ENCODE measurements around the gene HID1.
"Not testable (repeated sequence)": the region's sequence is repeated elsewhere in the genome, so short reads cannot be mapped to it uniquely, and the experiment has no call there.

Gene HID1

DNA sequence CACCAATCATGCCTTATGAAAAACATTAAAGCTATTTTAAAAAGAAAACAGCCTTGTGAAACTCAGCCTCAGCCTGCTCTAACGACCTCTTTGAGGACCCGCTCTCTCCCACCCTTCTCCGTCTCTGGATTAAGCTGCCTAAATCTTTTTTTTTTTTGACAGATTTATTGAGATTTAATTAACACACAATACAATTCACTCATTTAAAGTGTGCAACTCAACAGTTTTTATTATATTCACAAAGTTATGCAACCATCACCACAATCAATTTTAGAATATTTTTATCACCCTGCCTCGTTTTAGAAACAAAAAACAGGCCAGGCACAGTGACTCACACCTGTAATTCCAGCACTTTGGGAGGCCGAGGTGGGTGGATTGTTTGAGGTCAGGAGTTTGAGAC is 23.3 kb upstream of the HID1 start:
- no peak for DNase-seq

DNA sequence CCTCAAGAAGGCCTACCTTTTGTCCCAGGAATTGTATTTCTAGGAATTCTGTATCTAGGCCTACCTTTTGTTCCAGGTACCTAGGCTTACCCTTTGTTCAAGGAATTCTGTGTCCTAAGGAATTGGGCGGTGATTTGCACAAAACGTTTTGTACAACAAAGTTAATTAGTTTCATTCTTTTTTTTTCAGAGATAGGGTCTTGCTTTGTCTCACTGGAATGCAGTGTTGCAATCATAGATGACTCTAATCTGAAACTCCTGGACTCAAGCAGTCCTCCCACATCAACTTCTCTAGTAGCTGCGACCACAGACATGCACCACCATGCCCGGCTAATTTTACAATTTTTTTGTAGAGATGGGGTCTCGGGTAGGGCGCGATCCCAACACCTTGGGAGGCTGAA is 21.9 kb upstream of the HID1 start:
- no peak for DNase-seq

DNA sequence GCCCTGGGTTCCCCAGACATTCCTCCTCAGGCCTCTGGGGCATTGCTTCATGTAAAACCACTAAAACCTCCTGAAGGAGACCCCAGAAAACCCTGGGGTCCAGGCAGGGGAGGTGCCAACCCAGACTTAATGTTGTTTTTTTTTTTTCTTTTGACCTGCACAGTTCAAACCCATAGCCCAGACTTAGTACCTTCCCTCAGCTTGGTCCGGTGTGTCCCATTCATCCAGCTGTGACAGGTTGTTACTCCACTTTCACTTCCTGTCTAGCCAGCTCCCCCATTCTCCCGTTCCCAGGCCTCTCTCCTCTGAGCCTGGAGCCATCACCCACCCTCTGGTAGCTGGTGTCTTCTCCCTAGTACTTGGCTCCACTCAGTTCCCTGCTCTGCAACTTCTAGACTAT is 19.7 kb upstream of the HID1 start:
- DNase-seq, result no peak

DNA sequence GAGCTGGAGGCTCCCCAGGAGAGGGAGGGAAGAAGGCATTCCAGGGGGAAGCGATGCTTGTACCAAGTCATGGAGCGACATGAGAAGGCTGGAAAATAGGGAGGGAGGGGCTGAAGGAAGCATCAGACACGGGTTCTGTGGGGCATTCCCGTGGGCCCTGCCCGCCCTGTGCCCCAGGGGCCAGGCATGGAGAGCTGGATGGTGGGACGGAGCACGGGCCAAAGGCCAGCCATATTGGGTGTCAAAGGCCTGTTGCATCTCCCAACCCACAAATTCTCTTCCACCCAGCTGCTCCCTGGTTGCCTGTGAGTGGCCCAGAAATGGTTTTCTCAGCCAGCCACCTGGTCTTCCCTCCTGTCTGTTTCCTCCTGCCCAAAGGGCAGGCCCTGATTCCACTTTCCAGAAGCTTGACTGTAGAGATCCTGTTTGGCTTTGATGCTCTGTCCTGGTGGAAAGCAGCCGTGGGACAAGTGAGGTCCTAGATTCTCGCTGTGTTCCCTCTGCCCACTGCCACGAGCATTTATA is 18.1 kb upstream of the HID1 start:
- no peak for DNase-seq

DNA sequence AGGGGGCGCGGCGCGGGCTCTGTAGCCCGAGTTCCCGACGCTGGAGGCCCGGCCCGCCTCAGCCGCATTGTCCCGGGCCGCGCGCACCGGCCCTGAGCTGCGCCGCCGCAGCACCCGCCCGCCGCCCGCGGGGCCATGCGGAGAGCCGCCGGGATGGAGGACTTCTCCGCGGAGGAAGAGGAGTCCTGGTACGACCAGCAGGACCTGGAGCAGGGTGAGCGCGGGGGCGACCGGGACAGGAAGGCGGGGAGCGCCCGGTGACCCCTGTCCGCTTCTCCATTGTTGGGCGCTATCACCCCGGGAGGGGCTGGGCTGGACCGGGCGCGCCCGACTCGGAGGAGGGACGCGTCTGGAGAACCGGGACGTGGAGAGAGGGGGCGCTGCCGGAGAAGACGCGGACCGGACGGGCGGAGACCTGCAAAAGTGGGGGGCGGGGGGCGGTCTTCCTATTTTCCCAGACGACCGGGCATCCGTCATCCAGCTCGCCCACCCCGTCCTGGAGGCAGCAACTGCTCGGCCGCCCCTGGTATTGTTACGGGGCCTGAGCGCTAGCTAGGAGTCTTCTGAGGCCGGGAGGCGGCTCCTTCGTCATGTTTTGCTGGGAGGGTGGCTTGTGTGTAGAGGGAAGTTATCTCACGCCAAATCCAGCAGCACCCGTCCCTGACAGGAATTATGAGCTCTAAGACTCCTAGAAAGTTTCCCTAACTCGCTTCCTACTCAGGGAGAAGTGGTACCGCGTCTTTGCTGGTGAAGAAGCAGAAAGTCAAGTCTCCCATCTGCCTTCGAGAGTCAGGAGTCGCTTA is 15.6 kb upstream of the HID1 start:
- no peak for DNase-seq

DNA sequence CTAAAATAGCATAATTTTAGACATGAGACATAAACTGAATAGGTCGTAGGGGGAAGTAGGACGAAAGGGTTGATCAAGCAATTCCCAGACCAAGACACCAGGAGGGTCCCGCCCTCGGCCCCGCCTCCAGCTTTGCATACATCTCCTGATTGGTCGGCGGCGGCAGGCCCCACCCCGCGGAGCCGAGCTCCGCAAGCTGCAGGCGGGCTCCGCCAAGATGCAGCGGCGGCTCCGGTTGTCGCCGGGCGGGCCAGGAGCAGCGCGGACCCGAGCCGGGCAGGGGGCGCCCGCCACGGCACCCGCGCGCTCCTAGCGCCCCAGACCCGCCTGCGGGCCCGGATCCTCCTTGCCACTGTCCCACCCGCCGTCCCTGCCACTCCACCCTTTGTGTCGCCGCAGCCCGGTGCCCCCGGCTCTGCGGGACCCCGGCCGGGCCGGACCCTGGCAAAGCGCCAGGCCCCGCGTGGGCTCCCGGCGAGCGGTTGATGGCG is 14.9 kb upstream of the HID1 start, which contains the start of gene CDR2L:
CDR2L (plus strand) TSS at position 215 of the 491 bp plus-strand sequence. CDS start 412 bp downstream, outside the sequence.
- peak; percentile 53 for DNase-seq

DNA sequence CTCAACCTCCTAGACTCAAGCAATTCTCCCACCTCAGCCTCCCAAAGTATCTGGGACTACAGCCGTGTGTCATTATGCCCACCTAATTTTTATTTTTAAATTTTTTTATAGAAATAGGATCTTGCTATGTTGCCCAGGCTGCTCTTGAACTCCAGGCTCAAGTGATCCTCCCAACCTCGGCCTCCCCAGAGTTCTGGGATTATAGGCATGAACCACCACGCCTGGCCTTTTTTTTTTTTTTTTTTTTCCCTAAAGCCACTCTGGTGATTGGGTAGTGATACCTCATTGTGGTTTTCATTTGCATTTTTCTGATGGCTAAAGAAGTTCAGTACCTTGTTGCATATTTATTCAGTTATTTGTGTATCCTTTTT is 13.6 kb upstream of the HID1 start:
- DNase-seq, result no peak

DNA sequence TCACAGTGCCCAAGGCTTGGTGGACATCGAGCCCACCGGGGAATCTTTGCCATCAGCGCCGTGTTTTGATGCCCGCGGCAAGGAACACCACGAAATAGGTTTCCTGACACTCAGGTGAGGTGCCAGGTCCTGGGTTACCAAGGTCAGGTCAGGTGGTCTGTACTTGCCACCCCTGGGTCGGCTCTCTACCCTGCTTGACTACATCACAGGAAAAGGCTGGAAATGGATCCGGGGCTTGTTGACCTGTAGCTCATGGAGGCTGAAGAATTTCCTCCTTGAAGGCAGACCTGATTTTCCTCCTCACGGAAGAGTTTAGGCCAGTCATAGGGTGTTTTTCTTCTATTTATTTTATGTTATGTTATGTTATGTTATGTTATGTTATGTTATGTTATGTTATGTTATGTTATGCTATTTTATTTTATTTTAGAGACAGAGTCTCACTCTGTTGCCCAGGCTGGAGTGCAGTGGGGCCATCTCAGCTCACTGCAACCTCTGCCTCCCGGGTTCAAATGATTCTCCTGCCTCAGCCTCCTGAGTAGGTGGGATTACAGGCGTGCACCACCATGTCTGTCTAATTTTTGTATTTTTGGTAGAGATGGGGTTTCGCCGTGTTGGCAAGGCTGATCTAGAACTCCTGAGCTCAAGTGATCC is 10.2 kb upstream of the HID1 start:
- not testable (repeated sequence) for DNase-seq

DNA sequence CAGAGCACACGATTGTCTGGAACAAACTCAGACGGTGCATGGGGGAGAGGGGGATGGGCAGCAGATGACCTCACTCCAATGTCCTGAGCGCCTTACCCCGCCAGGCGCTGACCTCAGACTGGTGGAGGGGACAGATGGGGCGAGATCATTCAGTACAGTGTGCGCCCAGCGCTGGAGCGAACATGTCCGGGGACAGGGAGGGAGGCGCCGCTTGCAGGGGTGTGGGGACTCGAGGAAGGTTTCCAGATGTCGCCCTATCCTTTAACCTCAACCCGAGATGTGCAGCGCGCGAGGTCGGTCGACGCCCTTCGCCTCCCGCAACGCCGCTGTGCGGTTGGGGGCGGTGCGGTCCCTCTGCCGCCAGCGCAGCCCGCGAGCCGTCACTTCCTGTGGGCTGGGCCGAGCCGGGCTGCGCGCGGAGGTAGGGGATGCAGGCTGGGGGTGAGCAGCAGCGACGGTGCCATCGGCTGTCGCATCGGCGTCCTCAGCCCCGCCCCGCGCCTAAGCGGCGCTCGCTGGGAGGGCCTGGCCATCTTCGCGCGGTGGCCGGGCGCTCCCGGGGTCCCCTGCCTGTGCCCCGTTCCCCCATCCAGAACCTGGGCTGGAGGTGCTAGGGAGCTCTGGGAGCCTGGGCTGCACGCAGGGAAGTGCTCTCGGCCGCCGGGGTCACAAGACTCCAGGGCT is 9.6 kb upstream of the HID1 start:
- no peak for DNase-seq

DNA sequence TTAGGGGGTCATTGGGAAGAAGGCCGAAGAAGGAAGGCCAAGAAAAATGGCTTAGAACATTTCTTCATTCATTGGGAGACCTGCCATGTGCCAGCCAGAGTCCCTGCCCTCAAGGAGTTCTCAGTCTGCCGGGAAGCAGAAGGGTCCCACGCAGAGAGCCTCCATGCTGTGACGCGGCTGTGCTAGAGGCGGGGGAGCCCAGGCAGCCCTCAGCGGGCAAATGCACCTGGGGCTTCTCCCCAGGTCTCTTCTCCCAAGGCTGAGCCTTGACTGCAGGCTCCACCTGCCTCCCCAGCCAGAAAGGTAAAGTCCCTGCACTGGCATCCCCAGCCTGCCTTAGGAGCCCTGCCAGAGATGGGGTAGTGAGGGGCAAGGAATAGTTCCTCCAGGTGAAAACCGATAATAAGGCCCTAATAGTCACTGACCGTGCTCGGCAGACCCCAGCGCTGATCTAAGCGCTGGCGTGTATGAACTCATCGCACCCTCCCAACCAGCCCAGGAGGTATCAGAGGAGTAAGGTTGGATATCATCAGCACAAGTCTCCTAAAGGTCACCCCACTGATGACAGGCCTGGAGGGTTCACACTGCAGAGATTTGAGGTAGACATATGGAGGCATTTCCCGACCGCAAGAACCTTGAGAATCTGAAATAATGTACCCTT is 8.9 kb upstream of the HID1 start:
- DNase-seq, result no peak

DNA sequence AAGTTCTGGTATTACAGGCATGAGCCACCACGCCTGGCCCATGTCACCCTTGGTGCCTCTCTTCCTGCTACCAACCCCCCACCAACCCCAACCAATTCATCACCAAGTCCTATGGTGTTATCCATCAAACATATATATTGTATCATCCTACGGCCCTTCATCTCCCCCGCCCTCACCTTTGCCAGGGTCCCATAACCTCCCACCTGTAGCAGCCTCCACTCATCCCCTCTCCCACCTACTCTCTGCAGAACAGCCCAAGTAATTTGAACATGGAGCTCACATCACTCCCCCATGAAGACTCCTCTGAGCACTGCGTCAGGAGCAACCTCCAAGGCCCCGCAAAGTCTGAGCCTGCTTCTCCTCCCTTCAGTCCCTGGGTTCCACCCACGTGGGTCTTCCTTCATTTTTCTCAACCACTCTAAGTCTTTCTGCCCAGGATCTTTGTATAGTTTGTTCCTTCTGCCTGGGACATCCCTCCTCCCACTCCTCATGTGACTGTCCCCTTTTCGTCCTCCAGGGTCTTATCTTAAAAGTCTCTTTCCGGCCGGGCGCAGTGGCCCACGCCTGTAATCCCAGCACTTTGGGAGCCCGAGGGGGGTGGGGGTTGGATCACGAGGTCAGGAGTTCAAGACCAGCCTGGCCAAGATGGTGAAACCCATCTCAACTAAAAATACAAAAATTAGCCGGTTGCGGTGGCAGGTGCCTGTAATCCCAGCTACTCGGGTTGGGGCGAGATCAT is 7.0 kb upstream of the HID1 start:
- DNase-seq, result no peak

DNA sequence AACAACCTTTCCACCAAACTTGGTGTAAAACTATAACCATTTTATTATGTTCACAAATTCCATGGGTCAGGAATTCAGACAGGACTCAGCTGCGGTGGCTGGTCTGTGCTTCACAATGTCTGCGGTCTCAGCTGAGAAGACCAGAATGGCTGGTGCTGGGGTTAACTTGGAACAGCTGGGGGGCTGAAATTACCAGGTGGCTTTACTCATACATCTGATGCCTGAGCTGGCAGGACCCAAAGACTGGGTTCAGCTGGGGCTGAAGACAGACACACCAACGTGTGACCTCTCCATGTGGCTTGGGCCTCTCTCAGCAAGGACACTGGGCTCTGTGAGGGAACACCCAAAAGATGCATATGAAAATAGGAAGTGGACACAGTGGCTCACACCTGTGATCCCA is 5.7 kb upstream of the HID1 start:
- no peak for DNase-seq

DNA sequence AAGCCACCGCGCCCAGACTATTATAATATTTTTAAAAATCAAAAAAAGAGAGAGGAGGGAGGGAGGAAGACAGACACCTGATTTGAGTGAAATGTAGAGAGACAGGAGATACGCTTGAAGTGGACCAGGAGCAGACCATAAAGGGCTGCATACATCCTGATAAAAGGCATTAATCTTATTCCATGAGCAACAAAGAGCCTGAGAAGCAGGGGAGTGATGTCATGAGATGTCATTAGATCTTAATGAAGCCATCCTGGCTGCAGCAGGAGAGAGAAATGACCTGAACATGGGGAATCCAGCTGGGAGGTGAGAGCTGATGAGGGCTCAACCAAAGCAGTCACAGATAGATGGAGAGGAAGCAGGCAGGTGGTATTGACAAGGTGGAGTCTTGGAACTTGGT is 5.2 kb upstream of the HID1 start:
- DNase-seq, result no peak

DNA sequence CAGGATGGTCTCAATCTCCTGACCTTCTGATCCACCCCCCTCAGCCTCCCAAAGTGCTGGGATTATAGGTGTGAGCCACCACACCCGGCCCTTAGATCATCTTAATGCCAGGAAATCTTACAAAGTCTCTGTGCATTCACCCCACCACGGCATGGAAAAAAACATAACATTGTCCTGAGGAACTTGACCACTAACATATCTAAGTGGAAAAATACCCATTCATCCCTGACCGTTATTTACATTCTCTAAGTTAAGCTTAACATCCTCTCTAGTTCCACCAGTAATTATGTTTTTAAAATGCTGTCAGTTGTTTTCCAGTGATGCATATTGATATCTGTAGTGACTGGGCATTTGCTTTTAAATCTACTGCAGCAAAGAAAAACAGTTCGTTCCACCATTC is 3.4 kb upstream of the HID1 start:
- DNase-seq, result no peak

DNA sequence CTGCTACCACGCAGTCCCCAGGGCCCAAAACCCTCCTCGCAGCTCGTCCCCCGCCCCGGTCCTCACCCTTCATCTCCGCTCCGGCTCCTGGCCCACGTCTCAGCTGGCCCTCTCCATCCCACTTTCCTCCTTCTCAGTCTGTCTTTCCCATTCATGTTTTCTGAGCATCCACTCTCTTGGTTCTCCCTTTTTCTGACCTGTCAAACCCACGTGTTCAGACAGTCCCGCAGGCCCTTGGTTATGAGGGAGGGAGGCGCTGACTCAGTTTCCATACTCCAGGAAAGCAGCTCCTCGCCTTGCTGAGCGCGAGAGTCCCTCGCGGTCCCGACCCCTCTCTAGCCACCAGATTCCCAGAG is 392 bp upstream of the HID1 start:
- no peak for DNase-seq

DNA sequence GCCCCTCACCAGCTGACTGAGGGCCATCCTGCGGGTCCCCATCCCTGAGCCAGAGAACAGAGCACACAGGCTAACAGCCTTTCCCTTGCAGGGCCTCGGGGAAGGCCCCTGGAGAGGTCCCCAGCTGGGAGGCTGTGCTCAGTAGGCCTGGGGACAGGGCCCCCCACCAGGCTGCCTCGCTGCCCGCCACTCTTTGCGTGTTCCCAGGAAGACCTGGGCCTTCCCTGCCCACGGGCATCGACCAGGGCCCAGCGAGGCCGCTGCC is 785 bp downstream of the HID1 start:
- no peak for DNase-seq

DNA sequence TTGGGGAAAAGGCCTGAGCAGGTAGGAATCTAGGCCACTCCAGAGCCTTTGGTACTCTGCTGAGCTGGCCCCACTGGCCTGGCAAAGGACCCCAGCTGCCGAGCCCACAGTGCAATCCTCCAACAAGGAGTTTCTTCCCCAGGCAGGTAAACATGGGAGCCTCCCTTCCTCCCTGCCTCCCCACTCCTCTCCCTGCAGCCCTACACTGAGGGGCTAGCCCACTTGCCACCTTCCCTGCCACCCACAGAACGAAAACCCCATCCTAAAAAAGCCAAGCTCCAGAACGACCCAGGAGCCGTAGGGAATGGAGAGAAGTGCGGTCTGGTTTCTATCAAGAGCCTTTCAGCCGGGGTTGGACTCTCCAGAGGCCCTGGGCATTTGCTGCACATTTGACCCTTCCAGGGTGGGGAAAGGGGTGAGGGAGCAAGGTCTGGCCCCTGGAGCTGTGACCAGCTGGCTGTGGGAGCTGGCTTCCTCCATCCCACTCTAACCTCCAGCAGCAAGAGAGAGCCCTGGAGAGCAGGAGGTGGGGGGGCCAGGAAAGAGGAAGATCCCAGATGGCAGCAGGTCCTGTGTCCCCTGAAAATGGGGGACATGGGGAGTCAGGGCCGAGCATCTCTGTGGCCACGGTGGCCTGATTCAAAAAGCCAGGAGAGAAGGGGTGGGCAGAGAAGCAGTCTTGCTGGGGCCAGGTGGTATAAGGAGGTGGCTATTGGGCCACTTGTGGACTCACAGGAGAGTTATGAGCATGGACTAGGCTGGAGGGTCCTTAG is 1.3 kb downstream of the HID1 start:
- DNase-seq, result no peak

DNA sequence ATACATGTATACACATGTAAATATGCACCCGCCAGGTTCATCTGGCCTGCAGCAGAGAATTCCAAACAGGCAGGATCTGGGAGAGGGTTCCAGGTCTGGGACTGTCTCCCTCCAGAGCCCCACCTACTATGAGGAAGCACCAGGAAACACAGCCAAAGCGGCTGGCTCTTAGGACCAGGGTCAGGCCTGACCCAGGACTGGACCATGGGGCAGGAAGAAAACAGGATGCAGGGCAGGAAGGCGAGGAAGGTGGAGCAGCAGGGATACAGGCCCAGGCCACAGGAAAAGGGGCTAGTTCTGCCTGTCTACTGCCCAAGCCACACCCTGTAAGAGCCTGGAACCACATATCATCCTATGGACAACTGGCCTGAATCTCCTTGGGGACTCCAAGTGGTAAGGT is 2.2 kb downstream of the HID1 start:
- no peak for DNase-seq

DNA sequence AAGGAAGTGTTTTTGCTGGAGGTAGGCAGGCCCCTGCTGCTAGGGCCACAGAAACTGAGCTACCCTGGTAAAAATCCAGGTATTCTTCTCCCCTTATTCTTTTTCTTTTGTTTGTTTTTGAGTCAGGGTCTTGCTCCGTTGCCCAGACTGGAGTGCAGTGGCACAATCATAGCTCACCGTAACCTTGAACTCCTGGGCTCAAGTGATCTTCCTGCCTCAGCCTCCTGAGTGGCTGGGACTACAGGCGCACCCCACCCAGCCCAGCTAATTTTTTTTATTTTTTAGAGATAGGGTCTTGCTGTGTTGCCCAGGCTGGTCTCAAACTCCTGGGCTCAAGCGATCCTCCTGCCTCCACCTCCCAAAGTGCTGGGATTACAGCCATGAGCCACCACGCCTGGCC is 3.1 kb downstream of the HID1 start:
- DNase-seq, result not testable (repeated sequence)

DNA sequence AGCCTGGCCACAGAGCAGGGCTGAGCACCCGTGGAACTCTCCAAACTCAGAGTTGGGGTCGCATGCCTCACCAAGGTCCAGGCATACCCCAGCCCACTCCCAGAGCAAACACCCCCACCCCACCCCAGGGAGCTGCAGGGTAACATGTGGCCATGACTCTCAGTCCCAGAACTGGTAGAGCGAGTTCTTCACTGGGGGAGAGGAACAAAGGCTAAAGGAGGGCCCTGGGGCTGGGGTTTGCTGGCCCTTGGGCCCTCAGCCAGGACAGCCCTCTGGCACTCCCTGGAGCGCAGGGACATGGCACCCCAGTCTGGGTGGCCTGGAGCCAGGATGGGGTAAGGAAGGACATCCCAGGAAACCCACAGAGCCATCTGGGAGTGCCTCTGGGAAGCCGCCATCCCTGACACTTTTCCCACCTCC is 4.2 kb downstream of the HID1 start:
- DNase-seq, result no peak

DNA sequence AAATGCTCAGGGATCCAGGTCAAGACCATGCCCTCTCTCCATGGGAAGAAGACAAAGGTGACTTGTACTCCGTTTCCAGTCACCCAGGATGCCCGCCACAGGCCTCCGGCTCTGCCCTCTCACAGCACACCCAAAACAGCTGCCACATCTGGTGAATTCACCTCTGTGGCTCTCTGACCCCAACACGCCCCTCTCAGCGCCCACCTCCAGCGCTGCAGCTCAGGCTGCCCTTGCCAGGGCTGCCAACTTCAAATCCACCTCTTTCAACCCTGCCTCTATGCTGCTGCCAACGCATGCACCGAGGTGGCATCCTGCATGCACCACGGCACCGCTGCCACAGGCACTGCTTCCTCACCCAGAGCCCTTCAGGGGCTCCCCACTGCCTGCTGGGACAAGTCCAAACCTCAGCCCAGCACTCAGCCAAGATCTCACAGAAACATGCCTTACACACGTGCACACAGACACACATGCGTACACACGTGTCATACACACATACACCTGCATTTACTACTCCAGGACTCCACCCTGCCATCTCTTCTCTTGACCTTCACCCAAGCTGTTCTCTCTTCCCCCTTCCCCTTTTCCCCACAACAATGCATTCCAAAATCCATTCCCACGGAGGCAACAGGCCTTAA is 7.5 kb downstream of the HID1 start:
- no peak for DNase-seq

All from NCI-H2029 treated with DMSO at 0.1 percent for 48 hours (cell line).